Stimulated activated CD8-positive, alpha-beta memory T cell treated with anti-CD3 and anti-CD28 coated beads, Interleukin-15, amount 100 ng/mL, for 1 hour (primary cell): Measurements from ENCODE around the gene NINL.

Source experiments
- DNase-seq: peaks from one replicate; pipeline ENCODE4 v3.0.0-alpha.2; 2020; ENCODE audit warnings: low read depth

Gene NINL

GRCh38 chr20:25461786-25462545 is 123.4 kb downstream of the NINL start:
- DNase-seq, result no peak

- no peak for DNase-seq
Observed at GRCh38 chr20:25461281-25461650, 124.1 kb downstream of the NINL start.

- no peak for DNase-seq
Observed at GRCh38 chr20:25460566-25461280, 124.6 kb downstream of the NINL start.

- DNase-seq, result no peak
Observed at GRCh38 chr20:25459916-25460535, 125.3 kb downstream of the NINL start.

- no peak for DNase-seq
Observed at GRCh38 chr20:25459111-25459830, 126.1 kb downstream of the NINL start.

GRCh38 chr20:25457886-25458680 is 127.2 kb downstream of the NINL start:
- DNase-seq, result no peak

GRCh38 chr20:25454153-25454900 is 131.0 kb downstream of the NINL start:
- DNase-seq, result no peak

- no peak for DNase-seq
Observed at GRCh38 chr20:25453035-25453810, 132.1 kb downstream of the NINL start.

GRCh38 chr20:25452333-25452732 is 133.0 kb downstream of the NINL start:
- DNase-seq, result no peak

GRCh38 chr20:25447671-25448070 is 137.7 kb downstream of the NINL start:
- DNase-seq, result no peak

GRCh38 chr20:25444556-25444955 is 140.8 kb downstream of the NINL start:
- DNase-seq, result no peak

GRCh38 chr20:25439328-25439727 is 146.0 kb downstream of the NINL start:
- no peak for DNase-seq

GRCh38 chr20:25437153-25437581 is 148.2 kb downstream of the NINL start:
- DNase-seq, result no peak

- no peak for DNase-seq
Observed at GRCh38 chr20:25424536-25424935, 160.8 kb downstream of the NINL start.

- no peak for DNase-seq
Observed at GRCh38 chr20:25422032-25422431, 163.3 kb downstream of the NINL start.

GRCh38 chr20:25421102-25421501 is 164.2 kb downstream of the NINL start:
- no peak for DNase-seq

GRCh38 chr20:25418776-25419175 is 166.6 kb downstream of the NINL start:
- DNase-seq, result no peak

- DNase-seq, result no peak
Observed at GRCh38 chr20:25408890-25409289, 176.4 kb downstream of the NINL start.

GRCh38 chr20:25408170-25408547 is 177.2 kb downstream of the NINL start:
- no peak for DNase-seq
